ENCODE data around the gene FAAP100.

The FAAP100 gene

GRCh38 chr17:81553616-81554181, 1.5 kb upstream of the FAAP100 start:
- no peak for DNase-seq (ENCODE audit: low read depth in 2 of 2)

GRCh38 chr17:81553018-81553615, 964 bp upstream of the FAAP100 start:
- DNase-seq (ENCODE audit: low read depth in 2 of 2), result peak; percentile 44 to 59

GRCh38 chr17:81551458-81552243, 502 bp downstream of the FAAP100 start:
- DNase-seq (ENCODE audit: low read depth in 2 of 2), result no peak

- no peak for DNase-seq (ENCODE audit: low read depth in 2 of 2)
These were observed 1.2 kb downstream of the FAAP100 start for GRCh38 chr17:81550830-81551457.

- no peak for DNase-seq (ENCODE audit: low read depth in 2 of 2)
These were observed 1.9 kb downstream of the FAAP100 start for GRCh38 chr17:81550285-81550684.

GRCh38 chr17:81549826-81550225, 2.3 kb downstream of the FAAP100 start:
- no peak for DNase-seq (ENCODE audit: low read depth in 2 of 2)

GRCh38 chr17:81549031-81549557, 3.1 kb downstream of the FAAP100 start:
- no peak for DNase-seq (ENCODE audit: low read depth in 2 of 2)

- DNase-seq (ENCODE audit: low read depth in 2 of 2), result no peak
These were observed 4.6 kb downstream of the FAAP100 start for GRCh38 chr17:81547614-81547982.

GRCh38 chr17:81546906-81547613, 5.1 kb downstream of the FAAP100 start:
- no peak for DNase-seq (ENCODE audit: low read depth in 2 of 2)

- no peak for DNase-seq (ENCODE audit: low read depth in 2 of 2)
These were observed 6.8 kb downstream of the FAAP100 start for GRCh38 chr17:81545160-81545949.

GRCh38 chr17:81544281-81544974, 7.7 kb downstream of the FAAP100 start:
- DNase-seq (ENCODE audit: low read depth in 2 of 2), result no peak

GRCh38 chr17:81543756-81544155, 8.4 kb downstream of the FAAP100 start:
- no peak for DNase-seq (ENCODE audit: low read depth in 2 of 2)

- DNase-seq (ENCODE audit: low read depth in 2 of 2), result no peak
These were observed 8.8 kb downstream of the FAAP100 start for GRCh38 chr17:81543339-81543675.

- no peak for DNase-seq (ENCODE audit: low read depth in 2 of 2)
These were observed 9.5 kb downstream of the FAAP100 start for GRCh38 chr17:81542431-81543338.

- no peak for DNase-seq (ENCODE audit: low read depth in 2 of 2)
These were observed 11.0 kb downstream of the FAAP100 start for GRCh38 chr17:81541123-81541522.

- DNase-seq (ENCODE audit: low read depth in 2 of 2), result no peak
These were observed 11.5 kb downstream of the FAAP100 start for GRCh38 chr17:81540676-81541027.

- no peak for DNase-seq (ENCODE audit: low read depth in 2 of 2)
These were observed 12.0 kb downstream of the FAAP100 start for GRCh38 chr17:81539961-81540675.

GRCh38 chr17:81539571-81539900, 12.6 kb downstream of the FAAP100 start:
- DNase-seq (ENCODE audit: low read depth in 2 of 2), result no peak

Data from stimulated activated CD4-positive, alpha-beta T cell treated with anti-CD3 and anti-CD28 coated beads, Interleukin-1b, Interleukin-23, amount 100 ng/mL, for 1 hour (primary cell).